A673 (cell line): Measurements from ENCODE around the gene BAIAP2. TPM values are rescaled to one million over a fixed set of nuclear protein-coding genes. Genes with fewer than 3 reads are reported as not detected.

Experiments
- BruUV-seq: library from RNA; stranded (reverse); fragments of 400-500 nt; replicated peaks from 2 replicates; lab custom pipeline; 2021; lab: Mats Ljungman, UMichigan
- CTCF ChIA-PET: fragments of 300-600 bp; sonication (Branson Sonifier 250); formaldehyde crosslinking; loops from one replicate; lab custom pipeline; 2022; ENCODE audit warnings: antibody characterized with exemption; lab: Charles Lee
- POLR2A ChIA-PET: fragments of 300-600 bp; sonication (Branson Sonifier 250); formaldehyde crosslinking; loops from one replicate; lab custom pipeline; 2022; ENCODE audit warnings: antibody characterized with exemption; ENCODE audit not compliant: low non-redundant PET; lab: Charles Lee
- DNase-seq: peaks from one replicate; pipeline ENCODE4 v3.0.0-alpha.2; 2015; ENCODE audit warnings: low spot score
- H3K27ac ChIP-seq: fragments of 200-600 bp; sonication (generic); 2 replicates; pipeline ENCODE4 v1.5.1; 2016; ENCODE audit warnings: mixed run types, low read depth, mild to moderate bottlenecking, mixed read lengths, antibody characterized with exemption, low read length; ENCODE audit not compliant: poor library complexity, severe bottlenecking
- H3K27me3 ChIP-seq: fragments of 200-600 bp; sonication (generic); replicated peaks from 2 replicates; pipeline ENCODE4 v1.6.1; 2017; ENCODE audit warnings: mixed run types, low read depth, mild to moderate bottlenecking, mixed read lengths, antibody characterized with exemption, low read length; ENCODE audit not compliant: insufficient read depth, poor library complexity
- H3K36me3 ChIP-seq: fragments of 200-600 bp; sonication (generic); 2 replicates; pipeline ENCODE4 v1.6.1; 2016; ENCODE audit warnings: mixed run types, mild to moderate bottlenecking, mixed read lengths, antibody characterized with exemption, low read length; ENCODE audit not compliant: insufficient read depth, poor library complexity, severe bottlenecking
- H3K4me1 ChIP-seq: fragments of 200-600 bp; sonication (generic); 2 replicates; pipeline ENCODE4 v1.6.1; 2017; ENCODE audit warnings: mixed run types, mild to moderate bottlenecking, mixed read lengths, antibody characterized with exemption, low read length; ENCODE audit not compliant: insufficient read depth, poor library complexity, severe bottlenecking
- H3K4me3 ChIP-seq: fragments of 200-600 bp; sonication (generic); 2 replicates; pipeline ENCODE4 v1.5.1; 2016; ENCODE audit warnings: low read depth, mixed run types, mild to moderate bottlenecking, mixed read lengths, low read length; ENCODE audit not compliant: poor library complexity, severe bottlenecking
- H3K9me3 ChIP-seq: fragments of 200-600 bp; sonication (generic); 2 replicates; pipeline ENCODE4 v1.6.1; 2016; ENCODE audit warnings: mixed run types, low read depth, mild to moderate bottlenecking, mixed read lengths, antibody characterized with exemption, low read length; ENCODE audit not compliant: poor library complexity, severe bottlenecking
- EZH2 ChIP-seq: fragments of 200-600 bp; sonication (generic); IDR thresholded peaks from 2 replicates; pipeline ENCODE4 v1.6.1; 2017; ENCODE audit warnings: borderline replicate concordance, low read depth, mild to moderate bottlenecking, mixed read lengths, antibody characterized with exemption, low read length; ENCODE audit not compliant: poor library complexity, severe bottlenecking
- intact Hi-C: fragments of 100-400 bp; cut with micrococcal nuclease; formaldehyde crosslinking; loops from one replicate; pipeline ENCODE4 v1.10.0; 2022; ENCODE audit not compliant: unreplicated experiment
- total RNA-seq: library from RNA; stranded (reverse); gene quantifications from 2 replicates; pipeline ENCODE4 v1.2.3, GENCODE V29; 2021
- TF ChIP-seq, protein P1 (sequence below): fragments of 300-800, 200-600 bp; sonication (generic); conservative IDR thresholded peaks from 2 replicates; pipeline ENCODE4 v1.5.1; 2017; ENCODE audit warnings: low read depth, mild to moderate bottlenecking, antibody characterized with exemption, low read length, moderate library complexity, mixed read lengths

The BAIAP2 gene
- total RNA-seq, 1 experiment from 2014 or later, result 51.6 TPM

DNA sequence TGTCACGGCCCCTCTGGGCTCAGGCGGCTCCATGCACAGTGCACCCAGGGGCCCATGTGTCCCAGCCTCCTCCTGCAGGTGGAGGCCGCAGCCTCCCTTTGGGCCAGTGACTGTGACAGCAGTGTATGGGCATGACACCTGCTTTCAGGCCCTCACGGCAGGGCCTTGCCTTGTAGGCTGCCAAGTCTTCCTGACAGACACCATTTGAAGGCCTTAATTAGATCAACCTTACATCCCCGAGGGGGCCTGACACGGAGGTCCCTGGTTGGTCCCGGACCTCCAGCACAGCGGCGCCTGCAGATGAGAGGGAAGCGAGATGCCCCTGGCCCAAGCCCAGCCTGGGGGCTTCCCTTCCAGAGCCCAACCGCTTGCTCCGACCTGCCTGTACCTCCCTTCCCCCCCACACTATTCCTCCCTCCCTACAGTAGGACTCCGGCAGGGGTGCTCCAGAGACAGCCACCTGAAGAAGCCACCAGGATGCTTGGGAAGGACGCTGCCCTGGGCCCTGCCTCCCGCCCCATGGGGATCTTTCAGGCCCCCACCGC is 31.9 kb downstream of the BAIAP2 start:
- Histone ChIP-seq H3K36me3 (no peaks in the 10 kb centered on the region), H3K9me3 (no peaks in the 10 kb centered on the region), H3K27ac (no peak overlapping the region), H3K4me1 (peaks cover 30% of the 10 kb centered on the region), H3K4me3 (no peak overlapping the region), H3K27me3 (no peaks in the 10 kb centered on the region)
- POLR2A ChIA-PET, result no interaction called here
- no peak for TF ChIP-seq EZH2
- TF ChIP-seq, protein P1, sequence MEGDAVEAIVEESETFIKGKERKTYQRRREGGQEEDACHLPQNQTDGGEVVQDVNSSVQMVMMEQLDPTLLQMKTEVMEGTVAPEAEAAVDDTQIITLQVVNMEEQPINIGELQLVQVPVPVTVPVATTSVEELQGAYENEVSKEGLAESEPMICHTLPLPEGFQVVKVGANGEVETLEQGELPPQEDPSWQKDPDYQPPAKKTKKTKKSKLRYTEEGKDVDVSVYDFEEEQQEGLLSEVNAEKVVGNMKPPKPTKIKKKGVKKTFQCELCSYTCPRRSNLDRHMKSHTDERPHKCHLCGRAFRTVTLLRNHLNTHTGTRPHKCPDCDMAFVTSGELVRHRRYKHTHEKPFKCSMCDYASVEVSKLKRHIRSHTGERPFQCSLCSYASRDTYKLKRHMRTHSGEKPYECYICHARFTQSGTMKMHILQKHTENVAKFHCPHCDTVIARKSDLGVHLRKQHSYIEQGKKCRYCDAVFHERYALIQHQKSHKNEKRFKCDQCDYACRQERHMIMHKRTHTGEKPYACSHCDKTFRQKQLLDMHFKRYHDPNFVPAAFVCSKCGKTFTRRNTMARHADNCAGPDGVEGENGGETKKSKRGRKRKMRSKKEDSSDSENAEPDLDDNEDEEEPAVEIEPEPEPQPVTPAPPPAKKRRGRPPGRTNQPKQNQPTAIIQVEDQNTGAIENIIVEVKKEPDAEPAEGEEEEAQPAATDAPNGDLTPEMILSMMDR, result no peak
- intact Hi-C loops, result no loop called here
- no TSS peak for BruUV-seq
- no peak for DNase-seq
- CTCF ChIA-PET, result no interaction called here

- CTCF ChIA-PET, result no interaction called here
- no peak overlapping the region for H3K27ac ChIP-seq
- BruUV-seq, result no TSS peak
- no peaks in the 10 kb centered on the region for H3K36me3 ChIP-seq
- no peak overlapping the region for H3K4me3 ChIP-seq
- no peaks in the 10 kb centered on the region for H3K9me3 ChIP-seq
- peaks cover 30% of the 10 kb centered on the region for H3K4me1 ChIP-seq
- POLR2A ChIA-PET, result no interaction called here
- no peak for TF ChIP-seq EZH2
- TF ChIP-seq, protein P1, result no peak
- no peaks in the 10 kb centered on the region for H3K27me3 ChIP-seq
- DNase-seq, result no peak
- intact Hi-C loops, result no loop called here
These were observed 32.5 kb downstream of the BAIAP2 start for GRCh38 chr17:81067391-81067811.

- no peak for DNase-seq
- H3K4me3 ChIP-seq, result no peak overlapping the region
- no peak overlapping the region for H3K27ac ChIP-seq
- no peaks in the 10 kb centered on the region for H3K27me3 ChIP-seq
- no TSS peak for BruUV-seq
- POLR2A ChIA-PET, result no interaction called here
- intact Hi-C loops, result no loop called here
- TF ChIP-seq, protein P1, result no peak
- no peak for TF ChIP-seq EZH2
- H3K36me3 ChIP-seq, result no peaks in the 10 kb centered on the region
- CTCF ChIA-PET, result no interaction called here
- peaks cover 21% of the 10 kb centered on the region for H3K4me1 ChIP-seq
- H3K9me3 ChIP-seq, result no peaks in the 10 kb centered on the region
These were observed 33.6 kb downstream of the BAIAP2 start for GRCh38 chr17:81068411-81069134.
